C4-2B (cell line): ENCODE data around the gene CDHR5.
A peak's percentile ranks its signal among the peaks of the same experiment; 100 is the strongest.

Experiments
- H3K27ac ChIP-seq: fragments of 450-650 bp; 2 replicates; pipeline ENCODE4 v1.5.1; 2017
- ZFX ChIP-seq: fragments of 450-650 bp; IDR thresholded peaks from 2 replicates; pipeline ENCODE4 v1.6.1; 2017
- TF ChIP-seq, protein P1 (sequence below): fragments of 450-650 bp; conservative IDR thresholded peaks from 2 replicates; pipeline ENCODE4 v1.5.1; 2017; ENCODE audit warnings: mild to moderate bottlenecking

Gene CDHR5, protein sequence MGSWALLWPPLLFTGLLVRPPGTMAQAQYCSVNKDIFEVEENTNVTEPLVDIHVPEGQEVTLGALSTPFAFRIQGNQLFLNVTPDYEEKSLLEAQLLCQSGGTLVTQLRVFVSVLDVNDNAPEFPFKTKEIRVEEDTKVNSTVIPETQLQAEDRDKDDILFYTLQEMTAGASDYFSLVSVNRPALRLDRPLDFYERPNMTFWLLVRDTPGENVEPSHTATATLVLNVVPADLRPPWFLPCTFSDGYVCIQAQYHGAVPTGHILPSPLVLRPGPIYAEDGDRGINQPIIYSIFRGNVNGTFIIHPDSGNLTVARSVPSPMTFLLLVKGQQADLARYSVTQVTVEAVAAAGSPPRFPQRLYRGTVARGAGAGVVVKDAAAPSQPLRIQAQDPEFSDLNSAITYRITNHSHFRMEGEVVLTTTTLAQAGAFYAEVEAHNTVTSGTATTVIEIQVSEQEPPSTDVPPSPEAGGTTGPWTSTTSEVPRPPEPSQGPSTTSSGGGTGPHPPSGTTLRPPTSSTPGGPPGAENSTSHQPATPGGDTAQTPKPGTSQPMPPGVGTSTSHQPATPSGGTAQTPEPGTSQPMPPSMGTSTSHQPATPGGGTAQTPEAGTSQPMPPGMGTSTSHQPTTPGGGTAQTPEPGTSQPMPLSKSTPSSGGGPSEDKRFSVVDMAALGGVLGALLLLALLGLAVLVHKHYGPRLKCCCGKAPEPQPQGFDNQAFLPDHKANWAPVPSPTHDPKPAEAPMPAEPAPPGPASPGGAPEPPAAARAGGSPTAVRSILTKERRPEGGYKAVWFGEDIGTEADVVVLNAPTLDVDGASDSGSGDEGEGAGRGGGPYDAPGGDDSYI

DNA sequence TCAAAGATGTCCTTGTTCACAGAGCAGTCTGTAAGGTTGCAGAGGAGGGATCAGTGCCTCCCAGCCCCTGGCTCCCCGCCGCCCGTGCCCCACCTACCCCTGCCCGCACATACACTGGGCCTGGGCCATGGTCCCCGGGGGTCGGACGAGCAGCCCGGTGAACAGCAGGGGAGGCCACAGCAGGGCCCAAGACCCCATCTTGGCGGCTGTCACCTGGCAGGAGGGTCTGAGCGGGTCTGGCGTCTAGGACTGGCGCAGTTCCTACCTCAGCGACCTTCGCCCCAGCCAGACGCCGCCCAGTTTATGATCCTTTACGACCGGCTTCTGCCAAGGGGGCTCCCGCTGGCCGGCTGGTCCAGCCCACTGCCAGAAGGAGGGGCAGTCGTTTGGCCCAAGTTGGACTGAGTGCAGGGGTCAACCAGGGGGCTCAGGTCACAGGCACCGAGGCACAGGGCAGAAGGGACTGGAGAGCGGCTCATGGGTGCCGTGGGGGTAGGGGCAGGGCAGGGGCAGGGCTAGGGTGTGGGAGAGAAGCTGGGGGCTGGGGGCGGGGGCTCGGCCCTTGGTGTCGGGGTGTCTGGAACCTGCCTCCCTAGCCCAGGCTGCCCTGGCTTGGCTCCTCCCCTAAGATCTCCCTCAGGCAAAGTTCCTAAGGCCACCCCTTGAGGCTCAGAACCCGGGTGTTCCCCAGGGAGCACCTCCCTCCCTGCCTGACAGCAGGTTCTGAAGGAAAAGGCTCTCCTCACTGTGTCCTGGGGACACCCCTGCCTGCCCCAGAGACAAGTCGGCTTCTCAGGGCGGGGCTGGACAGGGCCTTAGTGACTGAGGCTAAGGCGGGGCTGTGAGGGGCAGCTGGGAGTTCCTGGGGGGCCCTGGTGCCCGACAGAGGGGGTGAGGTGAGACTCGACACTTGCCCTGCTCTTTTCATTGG lies at the start of gene CDHR5:
Gene CDHR5 (minus strand): TSS at position 251 of the 931 bp plus-strand sequence. CDS start 53 bp downstream, at position 198.
- TF ChIP-seq, protein P1, sequence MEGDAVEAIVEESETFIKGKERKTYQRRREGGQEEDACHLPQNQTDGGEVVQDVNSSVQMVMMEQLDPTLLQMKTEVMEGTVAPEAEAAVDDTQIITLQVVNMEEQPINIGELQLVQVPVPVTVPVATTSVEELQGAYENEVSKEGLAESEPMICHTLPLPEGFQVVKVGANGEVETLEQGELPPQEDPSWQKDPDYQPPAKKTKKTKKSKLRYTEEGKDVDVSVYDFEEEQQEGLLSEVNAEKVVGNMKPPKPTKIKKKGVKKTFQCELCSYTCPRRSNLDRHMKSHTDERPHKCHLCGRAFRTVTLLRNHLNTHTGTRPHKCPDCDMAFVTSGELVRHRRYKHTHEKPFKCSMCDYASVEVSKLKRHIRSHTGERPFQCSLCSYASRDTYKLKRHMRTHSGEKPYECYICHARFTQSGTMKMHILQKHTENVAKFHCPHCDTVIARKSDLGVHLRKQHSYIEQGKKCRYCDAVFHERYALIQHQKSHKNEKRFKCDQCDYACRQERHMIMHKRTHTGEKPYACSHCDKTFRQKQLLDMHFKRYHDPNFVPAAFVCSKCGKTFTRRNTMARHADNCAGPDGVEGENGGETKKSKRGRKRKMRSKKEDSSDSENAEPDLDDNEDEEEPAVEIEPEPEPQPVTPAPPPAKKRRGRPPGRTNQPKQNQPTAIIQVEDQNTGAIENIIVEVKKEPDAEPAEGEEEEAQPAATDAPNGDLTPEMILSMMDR: no peak
- no peak for TF ChIP-seq ZFX
- no peak within 1 kb of the TSS for H3K27ac ChIP-seq

DNA sequence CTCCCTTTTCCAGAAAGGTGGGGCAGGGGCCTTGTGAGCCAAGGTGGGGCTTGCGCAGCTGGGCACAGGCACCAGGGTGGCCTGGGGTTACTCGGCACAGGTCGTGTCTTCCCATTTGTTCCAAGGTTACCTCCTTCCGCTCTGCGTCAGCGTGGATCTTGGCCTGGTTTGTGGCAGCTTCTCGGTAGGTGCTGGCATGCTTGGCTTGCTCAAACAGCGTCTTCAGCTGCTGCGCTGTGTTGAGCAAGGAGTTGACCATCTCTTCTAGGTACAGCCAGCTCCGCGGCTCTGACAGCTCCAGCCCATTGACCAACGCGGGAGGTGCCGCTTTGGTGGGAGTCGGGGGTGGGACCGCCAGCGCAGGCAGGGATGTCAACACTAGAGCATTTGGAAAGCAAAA lies 49.7 kb upstream of the CDHR5 start:
- TF ChIP-seq, protein P1: no peak
- no peak for TF ChIP-seq ZFX
- no peak overlapping the region for H3K27ac ChIP-seq

DNA sequence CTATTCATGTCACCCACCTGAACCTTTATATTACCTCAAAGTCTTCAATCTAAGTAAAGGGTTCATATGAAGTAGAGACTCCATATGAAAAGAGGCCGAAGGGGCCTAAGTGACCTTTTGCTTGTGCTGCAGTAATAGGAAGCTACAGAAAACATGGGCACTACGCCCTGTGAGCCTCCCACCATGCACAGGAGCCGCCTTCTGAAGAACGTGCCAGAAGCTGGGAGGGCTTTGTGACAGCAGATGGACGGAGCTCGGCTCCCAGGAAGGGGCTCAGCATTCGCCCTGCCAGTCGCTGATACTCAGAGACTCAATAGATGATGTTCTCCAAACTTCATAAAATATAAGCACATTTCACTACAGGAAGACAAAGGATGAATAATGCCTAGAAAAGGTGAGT lies 49.1 kb upstream of the CDHR5 start:
- no peak for TF ChIP-seq ZFX
- TF ChIP-seq, protein P1: no peak

DNA sequence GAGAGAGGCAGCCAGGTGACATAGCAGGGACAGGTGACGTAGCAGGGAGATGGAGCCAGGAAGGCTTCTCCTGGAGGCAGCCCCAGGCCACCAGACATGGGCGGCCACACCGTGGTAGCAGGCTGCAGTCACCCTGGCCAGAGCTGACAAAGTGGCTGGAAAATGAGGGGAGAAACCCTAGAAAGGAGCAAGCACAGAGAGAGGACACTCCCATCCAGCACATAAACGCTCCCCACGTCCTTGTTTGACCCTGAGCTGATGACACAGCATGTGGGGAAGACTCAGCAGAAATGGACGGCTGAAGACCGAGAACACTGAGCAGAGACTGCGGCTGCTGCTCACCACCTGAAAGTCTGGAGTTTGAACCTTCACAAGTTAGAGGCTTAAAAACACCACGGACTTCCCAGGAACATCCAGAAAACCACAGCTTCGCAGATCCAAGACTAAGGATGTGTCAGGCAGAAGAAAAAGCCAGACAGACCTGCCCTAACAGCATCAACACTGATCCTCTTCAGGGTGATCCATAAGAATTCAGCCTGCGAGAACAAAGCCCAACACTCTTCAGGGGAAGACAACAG lies 41.0 kb upstream of the CDHR5 start:
- peak overlapping the region; percentile 75 for H3K27ac ChIP-seq
- TF ChIP-seq, protein P1: no peak
- TF ChIP-seq ZFX: no peak

More for the DNA sequence above, 49.1 kb upstream of the CDHR5 start:
- H3K27ac ChIP-seq: no peak overlapping the region

DNA sequence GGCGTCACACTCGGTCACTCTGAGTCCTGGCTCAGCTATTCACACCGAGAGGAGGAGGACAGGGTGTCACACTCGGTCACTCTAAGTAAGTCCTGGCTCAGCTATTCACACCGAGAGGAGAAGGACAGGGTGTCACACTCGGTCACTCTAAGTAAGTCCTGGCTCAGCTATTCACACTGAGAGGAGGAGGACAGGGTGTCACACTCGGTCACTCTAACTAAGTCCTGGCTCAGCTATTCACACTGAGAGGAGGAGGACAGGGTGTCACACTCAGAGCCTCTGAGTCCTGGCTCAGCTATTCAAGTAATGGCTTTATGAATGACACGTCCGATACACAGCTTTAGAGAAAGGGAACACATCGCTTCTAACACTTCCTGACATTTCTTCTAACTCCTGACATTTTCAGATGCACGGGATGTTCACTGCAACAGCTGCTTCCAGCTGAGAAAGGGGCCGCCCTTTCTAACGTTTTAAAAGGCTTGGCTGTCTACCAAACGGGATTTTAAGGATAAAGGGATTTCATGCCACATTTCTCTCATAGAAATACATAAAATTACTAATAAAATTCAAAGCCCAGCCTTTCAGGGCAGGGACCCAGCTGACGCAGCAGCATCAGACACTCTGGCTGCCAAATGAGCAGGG lies 40.4 kb upstream of the CDHR5 start:
- TF ChIP-seq ZFX: no peak
- TF ChIP-seq, protein P1: no peak
- H3K27ac ChIP-seq: peak overlapping the region; percentile 75

DNA sequence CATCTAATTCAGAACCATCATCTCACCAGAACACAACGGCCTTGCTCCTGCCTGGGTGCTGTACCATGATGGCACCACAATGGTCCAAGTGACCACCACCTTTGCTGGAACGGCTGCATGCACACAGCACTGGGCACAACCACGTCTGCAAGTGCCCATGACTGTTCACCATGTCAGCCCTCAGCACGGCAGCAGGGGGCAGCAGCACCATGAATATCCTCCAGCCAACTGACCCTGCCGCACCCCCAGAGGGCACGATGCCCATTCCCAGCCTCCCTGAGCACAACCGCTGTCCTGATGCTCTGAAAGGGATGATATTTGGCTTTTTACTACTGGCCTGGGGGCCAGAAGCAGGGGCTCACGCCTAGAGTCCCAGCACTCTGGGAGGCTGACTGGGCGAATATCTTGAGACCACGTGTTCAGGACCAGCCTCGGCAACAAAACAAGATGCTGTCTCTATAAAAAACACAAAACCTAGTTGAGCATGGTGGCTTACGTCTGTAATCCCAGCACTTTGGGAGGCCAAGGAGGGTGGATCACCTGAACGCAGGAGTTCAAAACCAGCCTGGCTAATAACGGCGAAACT lies 38.0 kb upstream of the CDHR5 start:
- TF ChIP-seq, protein P1: peak; percentile 85
- TF ChIP-seq ZFX: no peak
- no peak overlapping the region for H3K27ac ChIP-seq
